ENCODE data around the gene DZIP1. TPM values are rescaled to one million over a fixed set of nuclear protein-coding genes. Genes with fewer than 3 reads are reported as not detected.

DZIP1 gene
- total and polyA plus RNA-seq, 2 of the 8 experiments (the other 6 are each of a cell fraction or from before 2014, with no cell fraction given): 7.6 to 24.6 TPM

DNA sequence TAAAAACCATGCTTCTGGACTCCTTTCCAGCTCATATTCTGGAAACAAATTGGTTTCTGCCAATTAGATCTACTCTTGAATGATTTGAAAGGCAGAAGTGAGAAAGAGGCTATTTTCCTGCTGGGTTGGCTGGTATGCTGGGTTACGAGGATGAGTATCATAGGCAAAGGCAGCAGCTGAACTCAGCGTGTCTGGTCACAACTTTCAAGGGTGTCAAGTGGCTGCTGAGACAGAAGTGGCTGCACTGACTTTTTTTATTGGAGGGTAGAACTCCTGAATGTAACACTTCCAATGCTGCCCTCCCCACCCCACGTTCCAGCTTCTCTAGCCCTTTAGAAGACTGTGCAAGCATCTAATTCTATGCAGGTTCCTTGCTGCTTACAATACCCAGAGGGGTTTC is 8.3 kb upstream of the DZIP1 start:
- Histone ChIP-seq H2BK12ac (ENCODE audit: low read depth, low read length) (no peak overlapping the region), H3K4me1 (replicated peaks in 1 of 4; ENCODE audit: control insufficient read depth in 3 of 4, insufficient read depth in 4 of 4, low read length in 3 of 4) (0 out of 7 replicates have a peak, but pooled peaks cover 0 to 4% (median 0%) of the 10 kb centered on the region in 4 experiments), H3K27me3 (replicated peaks in 1 of 4; ENCODE audit: control insufficient read depth in 3 of 4, extremely low read depth in 1 of 4, insufficient read depth in 3 of 4, low read length in 3 of 4) (no peaks in the 10 kb centered on the region), H4K20me1 (replicated peaks in 1 of 2; ENCODE audit: control insufficient read depth in 1 of 2, insufficient read depth in 2 of 2, low read length in 2 of 2) (no peaks in the 10 kb centered on the region), H4K91ac (replicated peaks; ENCODE audit: insufficient read length, low read length) (no peak overlapping the region), H3K9me3 (ENCODE audit: insufficient read depth in 2 of 2, low read depth in 1 of 2, low read length in 1 of 2) (0 out of 4 replicates have a peak, but pooled peaks cover 0 to 4% of the 10 kb centered on the region in 2 experiments), H3K27ac (ENCODE audit: low read depth, low read length) (no peak overlapping the region), H2BK120ac (replicated peaks; ENCODE audit: low read depth, low read length) (no peak overlapping the region), H3K36me3 (ENCODE audit: control insufficient read depth in 2 of 4, insufficient read depth in 4 of 4, low read length in 3 of 4) (no peaks in the 10 kb centered on the region), H3K56ac (replicated peaks; ENCODE audit: insufficient read length, low read depth, low read length) (no peak overlapping the region), H3K23me2 (ENCODE audit: low read depth, low read length) (no peaks in the 10 kb centered on the region), H4K5ac (ENCODE audit: insufficient read length, low read depth, low read length) (no peak overlapping the region), H2BK20ac (ENCODE audit: low read length) (no peak overlapping the region), H3K4me3 (ENCODE audit: extremely low read depth in 1 of 4, insufficient read depth in 2 of 4, low read depth in 3 of 4, low read length in 4 of 4) (no peak overlapping the region), H2BK5ac (ENCODE audit: low read depth, low read length) (no peak overlapping the region), H4K8ac (ENCODE audit: extremely low read depth, insufficient read depth, low read length) (no peak overlapping the region), H3K4me2 (ENCODE audit: insufficient read depth in 1 of 2, low read depth in 2 of 2, low read length in 2 of 2) (no peak overlapping the region), H3K79me1 (ENCODE audit: low read depth, low read length) (no peaks in the 10 kb centered on the region), H3K14ac (ENCODE audit: insufficient read length) (no peak overlapping the region), H3K4ac (replicated peaks; ENCODE audit: insufficient read length, low read depth, low read length) (no peak overlapping the region), H3K9ac (replicated peaks in 1 of 4; ENCODE audit: extremely low read depth in 1 of 4, low read depth in 3 of 4, low read length in 3 of 4) (no peak overlapping the region), H2AFZ (ENCODE audit: low read length) (no peak overlapping the region), H3K18ac (ENCODE audit: extremely low read depth, low read length) (no peak overlapping the region), H2BK15ac (ENCODE audit: low read length) (no peak overlapping the region), H3K23ac (ENCODE audit: insufficient read length) (no peak overlapping the region), H2AK5ac (ENCODE audit: low read depth, low read length) (no peak overlapping the region), H3K79me2 (ENCODE audit: control insufficient read depth in 1 of 2, insufficient read depth in 2 of 2, low read length in 2 of 2) (no peaks in the 10 kb centered on the region)
- DNase-seq (ENCODE audit: low read depth in 1 of 2, low spot score in 2 of 2) (no peak), FAIRE-seq (no peak)
- CTCF ChIA-PET (ENCODE audit: partially characterized antibody): interaction anchor here (0.8 to 1.5 kb wide), 4 partner anchors 29 to 461 kb away, joined by 3 to 4 read pairs (median 3); no protein-coding TSS in a partner anchor
- POLR2A ChIA-PET (ENCODE audit: partially characterized antibody): interaction anchor here (0.9 kb wide), 2 partner anchors 9 to 11 kb away, joined by 3 read pairs; no protein-coding TSS in a partner anchor
- TF ChIP-seq SP1 (IDR thresholded peaks at IDR 0.05; ENCODE audit: low read depth, low read length) (no peak), GABPA (IDR thresholded peaks at IDR 0.05; ENCODE audit: borderline replicate concordance, insufficient read depth, low read length) (no peak), CHD1 (IDR thresholded peaks at IDR 0.05; ENCODE audit: low read depth, low read length) (no peak), TAF1 (IDR thresholded peaks at IDR 0.05; ENCODE audit: low read depth, low read length) (no peak), EZH2 (IDR thresholded peaks at IDR 0.05; ENCODE audit: low read depth, low read length, severe bottlenecking) (no peak), SIX5 (IDR thresholded peaks at IDR 0.05; ENCODE audit: low read depth, low read length) (no peak), BACH1 (IDR thresholded peaks at IDR 0.05; ENCODE audit: low read length) (no peak), SP4 (IDR thresholded peaks at IDR 0.05; ENCODE audit: low read length) (no peak), ZNF274 (IDR thresholded peaks at IDR 0.05; ENCODE audit: borderline replicate concordance, extremely low read depth, low read length) (no peak), SIRT6 (IDR thresholded peaks at IDR 0.05; ENCODE audit: low read length) (no peak), MAX (IDR thresholded peaks at IDR 0.05) (no peak), CREB1 (IDR thresholded peaks at IDR 0.05) (no peak), HDAC6 (IDR thresholded peaks at IDR 0.05; ENCODE audit: low read depth, low read length) (no peak), RXRA (IDR thresholded peaks at IDR 0.05; ENCODE audit: insufficient read depth, low read depth, low read length) (no peak), SAP30 (IDR thresholded peaks at IDR 0.05; ENCODE audit: insufficient read depth, insufficient replicate concordance, low read length) (no peak), JUND (IDR thresholded peaks at IDR 0.05; ENCODE audit: low read length) (no peak)
- 80% methylated on average over 3 of the region's 3 CpGs; no CpG with 5 or more reads in 1 of the 2 experiments for WGBS, 2 experiments (ENCODE audit: extremely low coverage in 1 of 2, insufficient coverage in 1 of 2, insufficient read length in 1 of 2, insufficient replicate concordance in 2 of 2, low coverage in 1 of 2, low lambda C conversion rate in 2 of 2, missing lambda C conversion rate in 1 of 2)

Data from H1 (cell line).